ENCODE data around the gene ACTL7B.
"Not testable (repeated sequence)": the region's sequence is repeated elsewhere in the genome, so short reads cannot be mapped to it uniquely, and the experiment has no call there.

Gene ACTL7B

DNA sequence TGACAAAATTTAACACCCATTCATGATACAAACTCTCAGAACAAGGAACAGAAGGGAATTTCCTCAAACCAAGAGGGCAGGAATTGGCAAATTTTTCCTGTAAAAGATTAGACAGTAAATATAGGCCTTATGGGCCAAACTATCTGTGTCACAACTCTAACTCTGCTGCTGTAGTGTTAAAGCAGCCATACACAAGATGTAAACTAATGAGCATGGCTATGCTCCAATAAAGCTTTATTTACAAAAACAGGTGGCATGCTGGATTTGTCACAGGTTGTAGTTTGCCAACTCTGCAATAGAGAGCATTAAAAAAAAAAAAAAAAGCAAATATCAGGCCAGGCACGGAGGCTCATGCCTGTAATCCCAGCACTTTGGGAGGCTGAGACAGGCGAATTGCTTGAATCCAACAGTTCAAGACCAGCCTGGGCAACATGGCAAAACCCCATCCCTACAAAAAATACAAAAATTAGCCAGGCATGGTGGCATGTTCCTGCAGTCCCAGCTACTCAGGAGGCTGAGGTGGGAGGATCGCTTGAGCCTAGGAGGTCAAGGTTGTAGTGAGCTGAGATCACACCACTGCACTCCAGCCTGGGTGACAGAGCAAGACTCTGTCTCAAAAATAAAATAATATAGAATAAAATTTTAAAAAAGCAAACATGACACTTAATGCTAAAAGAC is 30.9 kb upstream of the ACTL7B start:
- not testable (repeated sequence) for H3K27ac ChIP-seq (ENCODE audit: low read depth, low read length); H3K27me3 ChIP-seq (ENCODE audit: control insufficient read depth in 1 of 2, insufficient read depth in 2 of 2, low read length in 2 of 2); H3K9me3 ChIP-seq (ENCODE audit: control insufficient read depth in 1 of 2, low read length in 2 of 2); H3K4me1 ChIP-seq (ENCODE audit: control insufficient read depth in 1 of 2, insufficient read depth in 2 of 2, low read length in 2 of 2); H3K9ac ChIP-seq (ENCODE audit: low read depth in 1 of 2, low read length in 2 of 2); H3K4me3 ChIP-seq (ENCODE audit: low read depth in 1 of 2, low read length in 2 of 2)
- H3K36me3 ChIP-seq (ENCODE audit: control insufficient read depth in 1 of 2, insufficient read depth in 2 of 2, low read length in 2 of 2) = peaks cover 18 to 39% of the 10 kb centered on the region in 2 donors

DNA sequence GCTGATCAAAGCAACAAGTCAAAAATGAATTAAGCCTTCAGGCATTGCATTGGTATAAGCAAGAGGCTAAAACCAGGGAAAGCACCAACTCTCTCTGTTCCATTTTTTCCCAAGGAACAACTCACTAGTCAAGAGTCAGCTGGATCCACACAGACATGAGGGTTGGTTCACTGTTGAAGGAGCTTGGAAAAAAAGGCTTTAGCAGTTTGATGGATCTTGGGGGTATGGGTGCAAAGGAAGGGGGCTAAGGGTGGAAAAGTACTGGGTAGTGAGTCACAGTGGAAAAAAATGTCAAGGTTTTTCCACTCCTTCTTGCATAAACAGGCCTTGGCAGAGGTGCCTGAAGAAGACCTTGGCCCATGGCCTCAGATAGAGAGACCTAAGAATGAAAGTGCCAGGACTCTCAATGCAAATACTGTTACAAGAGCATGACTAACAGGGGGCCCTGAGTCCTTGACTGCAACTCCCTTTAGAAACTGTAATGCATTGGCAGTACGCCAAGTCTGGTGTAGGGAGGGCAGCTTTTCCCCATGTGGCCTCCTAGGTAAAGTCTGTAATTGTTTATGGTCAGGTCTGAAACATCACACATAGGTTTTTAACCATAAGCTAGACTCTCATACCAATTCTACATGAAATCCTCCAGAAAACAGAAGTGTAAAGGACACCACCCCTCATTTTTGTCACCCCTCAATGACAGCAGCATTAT is 30.0 kb upstream of the ACTL7B start:
- H3K9me3 ChIP-seq (ENCODE audit: control insufficient read depth in 1 of 2, low read length in 2 of 2) = no peaks in the 10 kb centered on the region
- peaks cover 4 to 6% of the 10 kb centered on the region in 2 donors for H3K4me1 ChIP-seq (ENCODE audit: control insufficient read depth in 1 of 2, insufficient read depth in 2 of 2, low read length in 2 of 2)
- H3K27me3 ChIP-seq (ENCODE audit: control insufficient read depth in 1 of 2, insufficient read depth in 2 of 2, low read length in 2 of 2) = no peaks in the 10 kb centered on the region
- H3K36me3 ChIP-seq (ENCODE audit: control insufficient read depth in 1 of 2, insufficient read depth in 2 of 2, low read length in 2 of 2) = peaks cover 11 to 30% of the 10 kb centered on the region in 2 donors
- H3K9ac ChIP-seq (ENCODE audit: low read depth in 1 of 2, low read length in 2 of 2) = no peak overlapping the region
- H3K4me3 ChIP-seq (ENCODE audit: low read depth in 1 of 2, low read length in 2 of 2) = no peak overlapping the region
- H3K27ac ChIP-seq (ENCODE audit: low read depth, low read length) = no peak overlapping the region

DNA sequence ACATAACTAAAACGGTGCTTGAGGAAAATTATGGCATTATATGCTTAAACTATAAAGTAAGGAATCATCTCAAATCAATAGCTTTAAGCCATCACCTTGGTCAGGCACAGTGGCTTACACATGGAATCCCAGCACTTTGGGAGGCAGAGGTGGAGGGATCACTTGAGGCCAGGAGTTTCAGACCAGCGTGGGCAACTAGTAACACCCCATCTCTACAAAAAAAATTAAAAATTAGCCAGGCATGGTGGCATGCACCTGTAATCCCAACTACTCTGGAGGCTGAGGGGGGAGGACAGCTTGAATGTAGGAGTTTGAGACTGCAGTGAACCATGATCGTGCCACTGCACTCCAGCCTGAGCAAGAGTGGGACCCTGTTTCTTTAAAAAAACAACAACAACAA is 28.9 kb upstream of the ACTL7B start:
- Histone ChIP-seq H3K27ac (ENCODE audit: low read depth, low read length) (no peak overlapping the region), H3K9ac (ENCODE audit: low read depth in 1 of 2, low read length in 2 of 2) (no peak overlapping the region), H3K36me3 (ENCODE audit: control insufficient read depth in 1 of 2, insufficient read depth in 2 of 2, low read length in 2 of 2) (peaks cover 10 to 22% of the 10 kb centered on the region in 2 donors), H3K4me1 (ENCODE audit: control insufficient read depth in 1 of 2, insufficient read depth in 2 of 2, low read length in 2 of 2) (peaks cover 4 to 6% of the 10 kb centered on the region in 2 donors), H3K4me3 (ENCODE audit: low read depth in 1 of 2, low read length in 2 of 2) (no peak overlapping the region), H3K27me3 (ENCODE audit: control insufficient read depth in 1 of 2, insufficient read depth in 2 of 2, low read length in 2 of 2) (no peaks in the 10 kb centered on the region), H3K9me3 (ENCODE audit: control insufficient read depth in 1 of 2, low read length in 2 of 2) (no peaks in the 10 kb centered on the region)

DNA sequence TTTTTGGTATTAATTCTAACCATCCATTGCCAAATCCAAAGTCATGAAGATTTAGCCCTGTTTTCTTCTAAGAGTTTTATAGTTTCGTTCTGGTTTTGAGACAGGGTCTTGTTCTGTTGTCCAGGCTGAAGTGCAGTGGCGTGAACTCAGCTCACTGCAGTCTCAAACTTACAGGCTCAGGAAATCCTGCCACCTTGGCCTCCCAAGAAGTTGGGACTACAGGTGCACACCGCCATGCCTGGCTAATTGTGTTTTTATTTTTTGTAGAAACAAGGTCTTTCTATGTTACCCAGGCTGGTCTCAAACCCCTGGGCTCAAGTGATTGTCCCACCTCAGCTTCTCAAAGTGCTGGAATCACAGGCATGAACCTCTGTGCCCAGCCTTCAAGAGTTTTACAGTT is 27.3 kb upstream of the ACTL7B start:
- Histone ChIP-seq H3K9me3 (ENCODE audit: control insufficient read depth in 1 of 2, low read length in 2 of 2) (no peaks in the 10 kb centered on the region), H3K4me1 (ENCODE audit: control insufficient read depth in 1 of 2, insufficient read depth in 2 of 2, low read length in 2 of 2) (peaks cover 4 to 6% of the 10 kb centered on the region in 2 donors), H3K27ac (ENCODE audit: low read depth, low read length) (no peak overlapping the region), H3K9ac (ENCODE audit: low read depth in 1 of 2, low read length in 2 of 2) (no peak overlapping the region), H3K36me3 (ENCODE audit: control insufficient read depth in 1 of 2, insufficient read depth in 2 of 2, low read length in 2 of 2) (peaks cover 19 to 25% of the 10 kb centered on the region in 2 donors), H3K27me3 (ENCODE audit: control insufficient read depth in 1 of 2, insufficient read depth in 2 of 2, low read length in 2 of 2) (no peaks in the 10 kb centered on the region), H3K4me3 (ENCODE audit: low read depth in 1 of 2, low read length in 2 of 2) (no peak overlapping the region)

DNA sequence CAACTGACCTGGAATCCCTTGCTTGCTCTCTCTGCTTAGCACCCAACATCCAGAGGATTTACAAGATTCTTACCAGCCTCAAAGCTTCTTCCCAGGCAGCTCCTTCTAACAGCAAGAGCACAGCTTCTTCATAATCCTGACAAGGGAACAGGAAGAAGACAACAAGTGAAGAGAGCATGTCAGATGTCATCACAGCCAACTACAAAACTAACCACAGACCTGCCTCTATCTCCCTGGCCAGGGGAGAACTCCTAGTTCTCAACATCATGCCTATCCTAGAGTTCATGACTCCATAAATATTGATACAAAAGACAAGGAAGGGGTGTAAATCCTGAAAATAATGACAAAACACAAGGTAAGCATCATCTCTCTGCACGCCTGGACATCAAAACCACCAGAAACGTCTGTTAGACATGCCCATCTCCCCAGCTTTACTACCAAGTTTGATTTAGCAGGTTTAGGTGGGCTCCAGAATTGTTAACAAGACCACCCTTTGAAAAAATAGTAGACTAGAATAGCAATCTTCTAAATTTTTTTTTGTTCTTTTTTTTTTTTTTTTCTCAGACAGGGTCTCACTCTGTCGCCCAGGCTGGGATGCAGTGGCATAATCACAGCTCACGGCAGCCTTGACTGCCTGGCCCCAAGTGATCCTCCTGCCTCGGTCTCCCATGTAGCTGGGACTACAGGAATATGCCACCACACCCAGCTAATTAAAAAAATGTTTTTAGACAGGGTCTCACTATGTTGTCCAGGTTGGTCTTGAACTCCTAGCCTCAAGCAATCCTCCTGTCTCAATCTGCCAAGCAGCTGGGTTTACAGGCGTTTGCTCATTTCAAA is 26.5 kb upstream of the ACTL7B start:
- no peaks in the 10 kb centered on the region for H3K27me3 ChIP-seq (ENCODE audit: control insufficient read depth in 1 of 2, insufficient read depth in 2 of 2, low read length in 2 of 2)
- H3K9me3 ChIP-seq (ENCODE audit: control insufficient read depth in 1 of 2, low read length in 2 of 2) = no peaks in the 10 kb centered on the region
- no peak overlapping the region for H3K9ac ChIP-seq (ENCODE audit: low read depth in 1 of 2, low read length in 2 of 2)
- peaks cover 15 to 33% of the 10 kb centered on the region in 2 donors for H3K36me3 ChIP-seq (ENCODE audit: control insufficient read depth in 1 of 2, insufficient read depth in 2 of 2, low read length in 2 of 2)
- peaks cover 4 to 6% of the 10 kb centered on the region in 2 donors for H3K4me1 ChIP-seq (ENCODE audit: control insufficient read depth in 1 of 2, insufficient read depth in 2 of 2, low read length in 2 of 2)
- H3K27ac ChIP-seq (ENCODE audit: low read depth, low read length) = no peak overlapping the region
- H3K4me3 ChIP-seq (ENCODE audit: low read depth in 1 of 2, low read length in 2 of 2) = no peak overlapping the region

DNA sequence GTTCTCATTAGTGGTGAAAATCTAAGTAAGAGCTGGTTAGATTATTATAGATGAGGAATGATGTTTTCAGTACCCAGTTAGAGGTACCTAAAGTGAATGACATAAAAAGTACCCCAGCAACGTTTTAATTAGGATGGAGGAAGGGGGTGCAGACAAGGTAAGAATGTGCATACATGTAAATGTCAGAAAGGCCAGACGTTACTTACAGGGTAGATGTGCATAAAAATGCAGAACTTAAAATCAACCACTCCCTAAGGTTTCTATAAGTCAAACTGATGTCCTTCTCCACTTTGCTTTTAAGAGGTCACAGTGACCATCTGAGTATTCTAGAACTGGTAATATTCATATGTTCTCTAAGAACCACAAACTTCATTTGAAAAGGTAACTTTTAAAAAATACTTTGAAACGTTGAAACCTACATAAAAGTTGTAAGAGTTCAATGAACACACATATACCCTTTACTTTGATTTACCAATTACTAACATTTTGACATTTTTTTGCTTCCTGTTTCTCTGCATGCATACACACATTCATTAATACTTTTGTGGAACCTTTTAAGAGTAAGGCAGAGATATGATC is 25.0 kb upstream of the ACTL7B start:
- no peaks in the 10 kb centered on the region for H3K9me3 ChIP-seq (ENCODE audit: control insufficient read depth in 1 of 2, low read length in 2 of 2)
- H3K27ac ChIP-seq (ENCODE audit: low read depth, low read length) = no peak overlapping the region
- peaks cover 18 to 33% of the 10 kb centered on the region in 2 donors for H3K36me3 ChIP-seq (ENCODE audit: control insufficient read depth in 1 of 2, insufficient read depth in 2 of 2, low read length in 2 of 2)
- H3K9ac ChIP-seq (ENCODE audit: low read depth in 1 of 2, low read length in 2 of 2) = no peak overlapping the region
- H3K4me1 ChIP-seq (ENCODE audit: control insufficient read depth in 1 of 2, insufficient read depth in 2 of 2, low read length in 2 of 2) = peaks cover under 1% of the 10 kb centered on the region in 2 donors
- no peaks in the 10 kb centered on the region for H3K27me3 ChIP-seq (ENCODE audit: control insufficient read depth in 1 of 2, insufficient read depth in 2 of 2, low read length in 2 of 2)
- no peak overlapping the region for H3K4me3 ChIP-seq (ENCODE audit: low read depth in 1 of 2, low read length in 2 of 2)

DNA sequence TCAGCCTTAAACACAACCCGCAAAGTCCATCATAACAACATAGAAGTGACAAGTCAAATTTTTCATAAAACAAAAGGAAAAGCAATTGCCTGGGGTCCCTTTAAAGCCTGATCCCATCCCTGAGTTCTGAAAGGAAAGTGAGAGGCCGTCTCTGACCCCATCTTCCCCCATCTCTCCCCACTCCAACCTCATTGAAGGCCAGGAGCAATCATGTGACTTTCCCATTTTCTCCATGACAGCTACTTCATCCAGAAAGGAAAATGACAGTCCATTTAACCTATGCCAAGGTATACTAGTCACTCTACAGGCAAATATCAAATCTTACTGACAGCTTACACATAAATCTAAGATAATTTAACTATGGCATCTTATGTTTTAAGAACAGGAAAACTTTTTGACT is 21.7 kb upstream of the ACTL7B start:
- Histone ChIP-seq H3K4me1 (ENCODE audit: control insufficient read depth in 1 of 2, insufficient read depth in 2 of 2, low read length in 2 of 2) (no peaks in the 10 kb centered on the region), H3K36me3 (ENCODE audit: control insufficient read depth in 1 of 2, insufficient read depth in 2 of 2, low read length in 2 of 2) (peaks cover 22 to 51% of the 10 kb centered on the region in 2 donors), H3K27me3 (ENCODE audit: control insufficient read depth in 1 of 2, insufficient read depth in 2 of 2, low read length in 2 of 2) (no peaks in the 10 kb centered on the region), H3K9ac (ENCODE audit: low read depth in 1 of 2, low read length in 2 of 2) (no peak overlapping the region), H3K4me3 (ENCODE audit: low read depth in 1 of 2, low read length in 2 of 2) (no peak overlapping the region), H3K9me3 (ENCODE audit: control insufficient read depth in 1 of 2, low read length in 2 of 2) (no peaks in the 10 kb centered on the region), H3K27ac (ENCODE audit: low read depth, low read length) (no peak overlapping the region)

DNA sequence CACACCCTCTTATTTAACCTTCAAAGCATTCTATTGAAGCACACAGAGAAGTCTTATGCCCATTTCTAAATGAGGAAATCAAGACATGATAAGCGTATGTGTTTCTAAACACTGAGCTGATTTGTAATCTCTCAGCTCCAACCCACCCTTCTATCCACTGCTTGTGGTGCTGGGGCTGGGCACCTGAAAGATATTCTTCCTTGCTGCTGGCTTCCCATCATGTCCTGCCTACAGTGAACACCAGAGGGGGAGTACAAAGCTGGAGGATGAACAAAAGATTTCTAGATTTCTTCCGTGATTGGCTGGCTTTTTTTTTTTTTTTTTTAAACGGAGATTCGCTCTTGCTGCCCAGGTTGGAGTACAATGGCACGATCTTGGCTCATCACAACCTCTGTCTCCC is 20.6 kb upstream of the ACTL7B start:
- Histone ChIP-seq H3K27ac (ENCODE audit: low read depth, low read length) (no peak overlapping the region), H3K36me3 (ENCODE audit: control insufficient read depth in 1 of 2, insufficient read depth in 2 of 2, low read length in 2 of 2) (peaks cover 26 to 52% of the 10 kb centered on the region in 2 donors), H3K4me3 (ENCODE audit: low read depth in 1 of 2, low read length in 2 of 2) (no peak overlapping the region), H3K9me3 (ENCODE audit: control insufficient read depth in 1 of 2, low read length in 2 of 2) (no peaks in the 10 kb centered on the region), H3K27me3 (ENCODE audit: control insufficient read depth in 1 of 2, insufficient read depth in 2 of 2, low read length in 2 of 2) (no peaks in the 10 kb centered on the region), H3K4me1 (ENCODE audit: control insufficient read depth in 1 of 2, insufficient read depth in 2 of 2, low read length in 2 of 2) (no peaks in the 10 kb centered on the region), H3K9ac (ENCODE audit: low read depth in 1 of 2, low read length in 2 of 2) (no peak overlapping the region)

DNA sequence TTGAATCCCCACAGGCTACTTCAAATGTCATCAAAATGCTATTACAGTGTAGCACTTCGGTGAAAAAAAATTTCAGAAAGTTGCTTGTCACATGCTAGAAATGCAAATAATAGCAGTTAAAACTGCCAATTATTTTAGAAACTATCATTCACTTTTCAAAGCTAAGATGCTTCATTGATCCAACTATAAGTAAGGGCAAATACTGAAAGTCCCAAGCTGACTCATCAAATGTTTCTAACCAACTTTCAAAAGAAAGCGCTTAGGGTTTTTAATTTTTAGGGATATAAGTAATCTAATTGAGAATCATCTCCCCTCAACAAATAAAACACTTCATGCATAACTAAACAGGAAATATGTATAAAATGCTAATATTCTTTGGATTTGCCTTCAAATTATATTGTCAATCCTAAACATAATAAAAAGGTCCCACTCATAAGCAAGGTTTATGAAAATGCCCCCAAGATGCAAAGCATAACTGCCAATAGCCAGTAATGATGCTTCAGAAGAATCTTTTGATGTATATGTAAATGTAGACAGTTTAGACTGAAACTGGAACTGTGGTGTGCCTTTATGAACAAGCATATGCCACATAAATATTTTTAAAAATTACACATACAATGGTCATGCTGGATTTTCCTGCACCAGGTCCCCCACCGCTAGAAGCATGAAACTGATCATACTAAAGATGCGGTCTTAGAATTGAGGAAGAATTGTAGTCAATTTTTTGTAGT is 18.4 kb upstream of the ACTL7B start:
- Histone ChIP-seq H3K4me3 (ENCODE audit: low read depth in 1 of 2, low read length in 2 of 2) (no peak overlapping the region), H3K27me3 (ENCODE audit: control insufficient read depth in 1 of 2, insufficient read depth in 2 of 2, low read length in 2 of 2) (no peaks in the 10 kb centered on the region), H3K36me3 (ENCODE audit: control insufficient read depth in 1 of 2, insufficient read depth in 2 of 2, low read length in 2 of 2) (peaks cover 23 to 56% of the 10 kb centered on the region in 2 donors)

More for the DNA sequence above, 18.4 kb upstream of the ACTL7B start:
- Histone ChIP-seq H3K27ac (ENCODE audit: low read depth, low read length) (no peak overlapping the region), H3K9ac (ENCODE audit: low read depth in 1 of 2, low read length in 2 of 2) (no peak overlapping the region), H3K4me1 (ENCODE audit: control insufficient read depth in 1 of 2, insufficient read depth in 2 of 2, low read length in 2 of 2) (no peaks in the 10 kb centered on the region), H3K9me3 (ENCODE audit: control insufficient read depth in 1 of 2, low read length in 2 of 2) (no peaks in the 10 kb centered on the region)
